Thyroid gland (tissue), 4 donors: ENCODE measurements around the gene EIF4A3. TPM values are rescaled to one million over a fixed set of nuclear protein-coding genes. Genes with fewer than 3 reads are reported as not detected.

ENCODE experiments used
- DNase-seq, 2 donors: peaks; one replicate each; pipeline ENCODE4 v3.0.0-alpha.2; 2019
- H3K27ac ChIP-seq, 3 donors: fragments of 200-600 bp; sonication (generic); 1 replicate in 2 of 3; 2 replicates in 1 of 3; pipeline ENCODE4 v1.5.1; 2016 to 2019; ENCODE audit warnings: mild to moderate bottlenecking in 1 of 3, moderate library complexity in 1 of 3
- H3K27me3 ChIP-seq: fragments of 200-600 bp; sonication (generic); one replicate; pipeline ENCODE4 v1.5.1; 2019
- H3K36me3 ChIP-seq, 2 donors: fragments of 200-600 bp; sonication (generic); one replicate each; pipeline ENCODE4 v1.5.1; 2016 to 2019
- H3K4me1 ChIP-seq, 2 donors: fragments of 200-600 bp; sonication (generic); one replicate each; pipeline ENCODE4 v1.5.1; 2017 to 2019
- H3K4me3 ChIP-seq, 3 donors: fragments of 200-600 bp; sonication (generic); replicated peaks in 1 of 3; 1 replicate in 2 of 3; 2 replicates in 1 of 3; pipeline ENCODE4 v1.5.1; 2016; ENCODE audit warnings: mild to moderate bottlenecking in 1 of 3
- H3K9me3 ChIP-seq: fragments of 200-600 bp; sonication (generic); one replicate; pipeline ENCODE4 v1.5.1; 2017
- POLR2A ChIP-seq, 2 donors: fragments of 450-650 bp; IDR thresholded peaks; one replicate each; pipeline ENCODE4 v1.6.1; 2017; ENCODE audit warnings: antibody characterized with exemption in 2 of 2, mild to moderate bottlenecking in 2 of 2, moderate library complexity in 1 of 2
- WGBS, 2 donors: methylation state at CpG; one replicate each; pipeline ENCODE4 v1.1.5; 2017; 5-methylcytosine and 5-hydroxymethylcytosine counted together
- intact Hi-C: fragments of 100-400 bp; cut with DNase I; formaldehyde crosslinking; loops from one replicate; pipeline ENCODE4 v1.15.1; 2023
- total RNA-seq, 4 donors: library from RNA; depleted of rRNA; stranded (reverse); fragments of >200 nt; gene quantifications; one replicate each; pipeline ENCODE4 v1.2.3, GENCODE V29; 2016
- TF ChIP-seq, protein P1 (sequence below), 6 experiments: fragments of 200-600 bp in 3 of 6; fragments of 450-650 bp in 3 of 6; sonication (generic) in 3 of 6; IDR thresholded peaks; one replicate each; pipeline ENCODE4 v1.5.1; 2016 to 2019; ENCODE audit warnings: antibody characterized with exemption in 6 of 6, mild to moderate bottlenecking in 2 of 6, inconsistent platforms in 1 of 6, moderate library complexity in 1 of 6

EIF4A3 gene
- total RNA-seq, 4 donors from 2014 or later = 42.9 to 79.8 (median 47.4) TPM

- Histone ChIP-seq H3K27me3 (no peaks in the 10 kb centered on the region), H3K4me1 (peaks cover 17 to 18% of the 10 kb centered on the region in 2 donors), H3K36me3 (peaks cover 72% of the 10 kb centered on the region in 2 donors), H3K27ac (no peak overlapping the region), H3K9me3 (no peaks in the 10 kb centered on the region), H3K4me3 (no peak overlapping the region)
- WGBS, 2 donors = 91 to 92% methylated on average over 7 of the region's 7 CpGs
- no peak for DNase-seq
- TF ChIP-seq, protein P1, sequence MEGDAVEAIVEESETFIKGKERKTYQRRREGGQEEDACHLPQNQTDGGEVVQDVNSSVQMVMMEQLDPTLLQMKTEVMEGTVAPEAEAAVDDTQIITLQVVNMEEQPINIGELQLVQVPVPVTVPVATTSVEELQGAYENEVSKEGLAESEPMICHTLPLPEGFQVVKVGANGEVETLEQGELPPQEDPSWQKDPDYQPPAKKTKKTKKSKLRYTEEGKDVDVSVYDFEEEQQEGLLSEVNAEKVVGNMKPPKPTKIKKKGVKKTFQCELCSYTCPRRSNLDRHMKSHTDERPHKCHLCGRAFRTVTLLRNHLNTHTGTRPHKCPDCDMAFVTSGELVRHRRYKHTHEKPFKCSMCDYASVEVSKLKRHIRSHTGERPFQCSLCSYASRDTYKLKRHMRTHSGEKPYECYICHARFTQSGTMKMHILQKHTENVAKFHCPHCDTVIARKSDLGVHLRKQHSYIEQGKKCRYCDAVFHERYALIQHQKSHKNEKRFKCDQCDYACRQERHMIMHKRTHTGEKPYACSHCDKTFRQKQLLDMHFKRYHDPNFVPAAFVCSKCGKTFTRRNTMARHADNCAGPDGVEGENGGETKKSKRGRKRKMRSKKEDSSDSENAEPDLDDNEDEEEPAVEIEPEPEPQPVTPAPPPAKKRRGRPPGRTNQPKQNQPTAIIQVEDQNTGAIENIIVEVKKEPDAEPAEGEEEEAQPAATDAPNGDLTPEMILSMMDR (IDR thresholded peaks at IDR 0.05) = no peak
- TF ChIP-seq POLR2A (IDR thresholded peaks at IDR 0.05) = no peak
- intact Hi-C loops = loop anchor here (5.0 kb wide), 1 partner anchor 34 kb away; no protein-coding TSS in a partner anchor
These were observed 5.3 kb downstream of the EIF4A3 start for GRCh38 chr17:80141463-80142165.

- H3K36me3 ChIP-seq = peaks cover 95 to 96% of the 10 kb centered on the region in 2 donors
These were observed 8.0 kb downstream of the EIF4A3 start for GRCh38 chr17:80138856-80139426.

DNA sequence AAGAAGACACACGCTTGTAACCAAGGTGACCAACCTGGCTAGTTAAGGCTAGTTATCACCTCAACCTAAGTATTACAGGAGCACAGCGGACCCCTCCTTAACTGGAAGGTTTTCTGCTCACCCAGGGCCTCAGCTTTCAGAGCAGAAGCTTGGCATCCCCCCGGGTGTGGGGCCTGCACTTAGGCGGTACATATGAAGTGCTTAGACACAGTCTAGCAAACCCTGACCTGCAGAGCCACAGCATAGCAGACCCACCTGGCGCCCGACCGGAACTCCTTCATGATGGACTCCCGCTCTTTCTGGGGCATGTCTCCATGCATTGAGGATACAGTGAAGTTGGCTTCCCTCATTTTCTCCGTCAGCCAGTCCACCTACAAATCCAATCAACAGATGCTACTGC lies 9.8 kb downstream of the EIF4A3 start:
- H3K27ac ChIP-seq = no peak overlapping the region
- H3K9me3 ChIP-seq = no peaks in the 10 kb centered on the region
- no peaks in the 10 kb centered on the region for H3K27me3 ChIP-seq
- DNase-seq = no peak
- TF ChIP-seq, protein P1 (IDR thresholded peaks at IDR 0.05) = no peak
- no peak for TF ChIP-seq POLR2A (IDR thresholded peaks at IDR 0.05)
- H3K36me3 ChIP-seq = peaks cover 84 to 86% of the 10 kb centered on the region in 2 donors
- intact Hi-C loops = no loop called here
- no peak overlapping the region for H3K4me3 ChIP-seq
- H3K4me1 ChIP-seq = no peaks in the 10 kb centered on the region
- WGBS, 2 donors = 93 to 94% methylated on average over 9 of the region's 9 CpGs

More at GRCh38 chr17:80138856-80139426, 8.0 kb downstream of the EIF4A3 start:
- WGBS, 2 donors = 92 to 93% methylated on average over 18 of the region's 18 CpGs
- no peak overlapping the region for H3K27ac ChIP-seq
- no peak for DNase-seq
- no peaks in the 10 kb centered on the region for H3K27me3 ChIP-seq
- intact Hi-C loops = no loop called here
- H3K4me3 ChIP-seq = no peak overlapping the region
- H3K4me1 ChIP-seq = no peaks in the 10 kb centered on the region
- no peaks in the 10 kb centered on the region for H3K9me3 ChIP-seq
- no peak for TF ChIP-seq POLR2A (IDR thresholded peaks at IDR 0.05)
- TF ChIP-seq, protein P1 (IDR thresholded peaks at IDR 0.05) = no peak

- Histone ChIP-seq H3K4me3 (no peak overlapping the region), H3K27me3 (no peaks in the 10 kb centered on the region), H3K36me3 (peaks cover 51 to 52% of the 10 kb centered on the region in 2 donors), H3K27ac (no peak overlapping the region), H3K9me3 (no peaks in the 10 kb centered on the region), H3K4me1 (no peaks in the 10 kb centered on the region)
- no peak for DNase-seq
- no peak for TF ChIP-seq POLR2A (IDR thresholded peaks at IDR 0.05)
- TF ChIP-seq, protein P1 (IDR thresholded peaks at IDR 0.05) = no peak
- intact Hi-C loops = no loop called here
- WGBS, 2 donors = 92 to 96% methylated on average over 5 to 6 of the region's 6 CpGs
These were observed 13.3 kb downstream of the EIF4A3 start for GRCh38 chr17:80133626-80133970.
